ENCODE data around the gene STK32B. TPM values are rescaled to one million over a fixed set of nuclear protein-coding genes. Genes with fewer than 3 reads are reported as not detected.

STK32B gene
- total RNA-seq, 4 donors from 2014 or later = 0.09 to 3.2 (median 0.38) TPM; not detected in 1

DNA sequence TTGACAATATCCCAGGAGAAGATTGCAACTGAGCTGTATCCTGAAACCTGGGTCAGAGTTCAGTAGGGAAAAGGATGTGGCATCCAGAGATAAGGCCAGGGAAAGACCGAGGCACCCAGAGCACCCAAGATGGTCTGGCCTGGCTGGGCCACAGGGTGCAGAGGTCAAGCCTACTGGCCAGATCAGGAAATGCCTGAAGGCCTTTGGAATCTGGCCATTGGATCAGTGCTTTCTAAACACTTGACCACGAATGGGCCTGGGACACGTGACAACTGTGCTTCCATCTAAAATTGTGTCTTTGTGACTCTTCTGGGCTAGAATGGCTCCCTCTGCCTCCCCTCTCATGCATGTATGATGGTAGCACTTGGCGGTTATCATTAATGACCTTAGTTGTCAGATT lies 340.2 kb downstream of the STK32B start:
- H3K36me3 ChIP-seq = no peaks in the 10 kb centered on the region
- WGBS, 2 donors = 63 to 67% methylated on average over 4 of the region's 4 CpGs
- intact Hi-C loops (cut with DNase I) = no loop called here
- H3K4me3 ChIP-seq = no peak overlapping the region
- TF ChIP-seq POLR2A (IDR thresholded peaks at IDR 0.05) = no peak
- TF ChIP-seq, protein P1, sequence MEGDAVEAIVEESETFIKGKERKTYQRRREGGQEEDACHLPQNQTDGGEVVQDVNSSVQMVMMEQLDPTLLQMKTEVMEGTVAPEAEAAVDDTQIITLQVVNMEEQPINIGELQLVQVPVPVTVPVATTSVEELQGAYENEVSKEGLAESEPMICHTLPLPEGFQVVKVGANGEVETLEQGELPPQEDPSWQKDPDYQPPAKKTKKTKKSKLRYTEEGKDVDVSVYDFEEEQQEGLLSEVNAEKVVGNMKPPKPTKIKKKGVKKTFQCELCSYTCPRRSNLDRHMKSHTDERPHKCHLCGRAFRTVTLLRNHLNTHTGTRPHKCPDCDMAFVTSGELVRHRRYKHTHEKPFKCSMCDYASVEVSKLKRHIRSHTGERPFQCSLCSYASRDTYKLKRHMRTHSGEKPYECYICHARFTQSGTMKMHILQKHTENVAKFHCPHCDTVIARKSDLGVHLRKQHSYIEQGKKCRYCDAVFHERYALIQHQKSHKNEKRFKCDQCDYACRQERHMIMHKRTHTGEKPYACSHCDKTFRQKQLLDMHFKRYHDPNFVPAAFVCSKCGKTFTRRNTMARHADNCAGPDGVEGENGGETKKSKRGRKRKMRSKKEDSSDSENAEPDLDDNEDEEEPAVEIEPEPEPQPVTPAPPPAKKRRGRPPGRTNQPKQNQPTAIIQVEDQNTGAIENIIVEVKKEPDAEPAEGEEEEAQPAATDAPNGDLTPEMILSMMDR (IDR thresholded peaks at IDR 0.05) = no peak
- DNase-seq = no peak
- H3K27ac ChIP-seq = no peak overlapping the region
- H3K27me3 ChIP-seq = no peaks in the 10 kb centered on the region
- no peaks in the 10 kb centered on the region for H3K9me3 ChIP-seq
- H3K4me1 ChIP-seq = no peaks in the 10 kb centered on the region

DNA sequence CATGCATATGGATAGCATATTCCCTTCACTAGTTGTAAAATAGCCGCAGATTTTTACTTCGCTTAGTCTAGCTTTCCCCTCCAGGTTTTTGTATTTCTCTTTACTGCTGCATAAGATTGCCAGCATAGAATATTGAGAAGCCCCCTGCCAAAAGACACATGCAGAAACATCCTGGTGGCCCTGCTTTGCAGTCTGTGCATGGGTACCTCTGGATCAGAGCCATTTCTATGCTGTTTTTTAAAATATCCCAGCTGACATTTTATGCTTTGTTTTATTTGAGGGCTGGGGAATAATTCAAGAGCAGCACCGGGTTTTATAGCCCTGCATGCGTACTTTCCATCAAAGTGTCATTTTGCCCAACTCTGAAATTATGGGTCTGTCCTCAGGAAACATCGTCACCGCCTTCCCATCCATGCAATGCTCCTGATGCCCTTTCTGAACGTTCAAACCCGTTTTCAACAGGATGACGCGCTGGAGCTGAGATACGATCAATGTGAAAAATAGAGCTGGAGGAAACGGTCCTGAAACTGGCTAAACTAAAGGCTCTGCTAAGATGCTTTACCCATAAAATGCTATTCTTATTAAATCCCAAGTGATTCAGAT lies 342.7 kb downstream of the STK32B start:
- WGBS, 2 donors = 80 to 81% methylated on average over 11 to 12 of the region's 12 CpGs

DNA sequence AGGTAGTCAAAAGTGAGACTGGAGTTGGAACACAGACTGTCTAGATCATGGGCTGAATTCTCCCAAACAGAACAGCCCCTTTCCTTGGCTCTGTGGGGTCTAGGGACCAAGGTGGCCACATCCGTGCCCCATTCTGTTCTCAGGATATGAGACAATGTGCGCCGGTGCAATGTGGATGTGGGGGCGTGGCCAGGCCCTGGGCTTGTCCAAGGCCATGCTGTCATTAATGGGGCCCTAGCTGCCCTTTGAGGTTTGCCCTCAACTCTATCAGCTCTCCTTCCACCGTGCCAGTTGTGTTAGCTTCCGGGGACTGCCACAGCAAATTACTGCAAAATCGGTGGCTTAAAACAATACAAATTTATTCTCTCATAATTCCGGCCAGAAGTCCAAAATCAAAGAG lies 344.5 kb downstream of the STK32B start:
- intact Hi-C loops (cut with DNase I) = no loop called here
- no peaks in the 10 kb centered on the region for H3K4me1 ChIP-seq
- no peaks in the 10 kb centered on the region for H3K9me3 ChIP-seq
- no peak for DNase-seq
- H3K4me3 ChIP-seq = no peak overlapping the region
- no peak for TF ChIP-seq POLR2A (IDR thresholded peaks at IDR 0.05)
- TF ChIP-seq, protein P1 (IDR thresholded peaks at IDR 0.05) = no peak
- H3K27me3 ChIP-seq = no peaks in the 10 kb centered on the region
- 82 to 83% methylated on average over 6 of the region's 8 CpGs for WGBS, 2 donors
- H3K36me3 ChIP-seq = no peaks in the 10 kb centered on the region
- H3K27ac ChIP-seq = no peak overlapping the region

More for the DNA sequence above, 342.7 kb downstream of the STK32B start:
- Histone ChIP-seq H3K27ac (no peak overlapping the region), H3K4me1 (no peaks in the 10 kb centered on the region), H3K9me3 (no peaks in the 10 kb centered on the region), H3K36me3 (no peaks in the 10 kb centered on the region), H3K4me3 (no peak overlapping the region), H3K27me3 (no peaks in the 10 kb centered on the region)
- TF ChIP-seq POLR2A (IDR thresholded peaks at IDR 0.05) = no peak
- TF ChIP-seq, protein P1 (IDR thresholded peaks at IDR 0.05) = no peak
- intact Hi-C loops (cut with DNase I) = no loop called here
- DNase-seq = no peak

DNA sequence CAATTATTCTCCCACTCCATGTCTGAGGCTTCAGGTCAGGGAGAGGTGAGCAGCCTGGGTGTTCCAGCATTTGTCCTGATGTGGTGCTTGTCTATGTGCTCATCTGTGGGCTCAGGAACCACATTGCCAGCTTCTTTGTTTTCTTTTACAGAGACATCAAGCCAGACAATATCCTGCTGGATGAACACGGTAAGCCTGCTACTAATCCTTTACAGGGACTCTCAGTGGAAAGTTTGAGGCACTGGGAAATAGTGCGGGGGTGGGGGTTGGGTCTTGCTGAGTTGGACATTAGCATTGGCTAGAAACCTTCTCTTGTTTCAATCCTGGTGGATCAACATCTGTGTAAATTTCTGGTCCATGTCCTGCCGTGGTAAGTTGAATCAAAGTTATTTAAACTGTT lies 346.8 kb downstream of the STK32B start:
- intact Hi-C loops (cut with DNase I) = no loop called here
- TF ChIP-seq, protein P1 (IDR thresholded peaks at IDR 0.05) = no peak
- no peak for TF ChIP-seq POLR2A (IDR thresholded peaks at IDR 0.05)
- no peak for DNase-seq
- no peak overlapping the region for H3K4me3 ChIP-seq
- H3K4me1 ChIP-seq = no peaks in the 10 kb centered on the region
- no peaks in the 10 kb centered on the region for H3K36me3 ChIP-seq
- H3K9me3 ChIP-seq = no peaks in the 10 kb centered on the region
- H3K27me3 ChIP-seq = no peaks in the 10 kb centered on the region
- H3K27ac ChIP-seq = no peak overlapping the region
- 44 to 73% methylated on average over 3 of the region's 3 CpGs for WGBS, 2 donors

DNA sequence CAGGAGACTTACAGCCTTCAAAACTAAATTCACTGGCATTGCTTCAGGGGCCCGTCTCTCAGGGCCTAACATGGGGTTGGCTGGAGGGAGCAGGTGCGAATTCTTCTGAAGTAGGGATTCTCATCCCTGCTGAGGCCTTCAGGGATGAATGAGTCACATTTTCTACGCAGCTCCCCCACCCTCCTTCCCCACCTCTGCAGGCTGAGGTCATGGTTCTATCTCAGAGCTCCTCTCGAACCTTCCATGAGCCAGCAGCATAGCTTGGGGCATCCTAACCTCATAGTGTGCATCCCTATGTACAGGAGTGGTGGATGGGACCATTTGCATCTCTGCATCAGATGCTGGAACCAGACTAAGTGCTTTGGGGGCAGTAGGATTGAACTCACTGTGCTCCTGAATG lies 347.8 kb downstream of the STK32B start:
- H3K9me3 ChIP-seq = no peaks in the 10 kb centered on the region
- TF ChIP-seq POLR2A (IDR thresholded peaks at IDR 0.05) = no peak
- TF ChIP-seq, protein P1 (IDR thresholded peaks at IDR 0.05) = no peak
- no peaks in the 10 kb centered on the region for H3K36me3 ChIP-seq
- no peak for DNase-seq
- no peaks in the 10 kb centered on the region for H3K4me1 ChIP-seq
- H3K27me3 ChIP-seq = no peaks in the 10 kb centered on the region
- WGBS, 2 donors = 49 to 58% methylated on average over 3 to 4 of the region's 4 CpGs
- no peak overlapping the region for H3K4me3 ChIP-seq
- intact Hi-C loops (cut with DNase I) = no loop called here
- H3K27ac ChIP-seq = no peak overlapping the region
